HG03066 (cell line): ENCODE measurements around the gene TRIM33.
A peak's percentile ranks its signal among the peaks of the same experiment; 100 is the strongest.
"Not testable (repeated sequence)": the region's sequence is repeated elsewhere in the genome, so short reads cannot be mapped to it uniquely, and the experiment has no call there.

Experiments
- ATAC-seq: cut with Tn5 transposase; IDR thresholded peaks from one replicate; pipeline ENCODE4 v1.9.1; 2021; ENCODE audit warnings: low read depth; ENCODE audit not compliant: unreplicated experiment

The TRIM33 gene

DNA sequence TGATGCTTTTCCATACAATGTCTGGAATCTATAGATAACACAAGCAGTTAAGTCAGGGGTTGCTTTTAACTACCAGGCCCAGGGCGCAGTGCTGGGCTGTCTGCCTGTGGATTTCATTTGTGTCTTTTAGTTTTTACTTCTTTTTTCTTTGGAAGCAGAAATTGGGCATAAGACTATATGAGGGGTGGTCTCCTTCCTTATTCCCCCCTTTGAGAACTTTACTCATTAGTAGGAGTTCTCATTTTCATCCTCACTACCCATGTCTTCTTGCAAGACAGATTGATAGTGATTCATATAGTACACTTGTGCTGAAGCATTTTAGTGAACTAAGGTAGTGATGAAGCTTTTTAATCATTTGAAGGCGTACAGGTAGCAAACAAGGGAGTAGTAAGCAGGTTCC is 147.8 kb downstream of the TRIM33 start:
- not testable (repeated sequence) for ATAC-seq

- ATAC-seq = no peak
Observed at GRCh38 chr1:114359791-114360190, 151.2 kb downstream of the TRIM33 start.

GRCh38 chr1:114355240-114355639 is 155.8 kb downstream of the TRIM33 start:
- ATAC-seq = no peak

GRCh38 chr1:114353262-114353661 is 157.7 kb downstream of the TRIM33 start:
- ATAC-seq = no peak

- ATAC-seq = no peak
Observed at GRCh38 chr1:114352797-114353196, 158.2 kb downstream of the TRIM33 start.

DNA sequence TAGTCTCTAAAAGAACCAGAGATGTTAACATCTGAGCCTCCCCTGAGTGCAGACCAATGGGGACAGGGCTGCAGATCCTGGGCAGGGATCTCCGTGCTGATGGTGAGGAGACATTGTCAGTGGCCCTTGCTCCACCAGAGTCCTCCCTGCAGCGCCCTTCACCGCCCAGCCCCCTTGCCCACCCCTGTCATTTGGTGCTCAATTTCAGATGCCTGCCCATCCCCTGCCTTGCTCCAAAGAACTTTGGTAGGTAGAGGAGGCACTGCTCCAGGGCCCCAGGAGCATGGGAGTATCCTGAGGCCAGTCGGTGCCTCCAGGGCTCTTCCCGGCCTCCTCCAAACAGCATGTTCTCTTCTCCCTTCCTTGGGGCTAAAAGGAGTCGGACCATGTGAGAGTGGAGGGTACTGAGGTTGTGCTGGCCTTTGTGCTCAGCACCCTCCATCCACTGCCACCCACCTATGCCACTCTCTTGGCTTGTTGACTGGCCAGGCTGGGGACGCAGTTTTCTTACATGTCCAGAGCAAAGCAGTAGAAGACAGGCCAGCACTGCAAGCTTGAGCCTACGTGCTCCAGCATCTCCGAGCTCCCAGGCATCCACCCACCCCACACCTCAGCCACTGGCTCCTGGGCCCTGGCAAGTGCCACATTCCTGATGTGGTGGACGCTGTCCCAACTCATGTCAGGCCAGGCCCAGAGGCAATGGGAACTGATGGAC is 160.1 kb downstream of the TRIM33 start:
- no peak for ATAC-seq

- ATAC-seq = no peak
Observed at GRCh38 chr1:114349891-114350605, 161.0 kb downstream of the TRIM33 start.

- ATAC-seq = no peak
Observed at GRCh38 chr1:114347431-114348209, 163.4 kb downstream of the TRIM33 start.

DNA sequence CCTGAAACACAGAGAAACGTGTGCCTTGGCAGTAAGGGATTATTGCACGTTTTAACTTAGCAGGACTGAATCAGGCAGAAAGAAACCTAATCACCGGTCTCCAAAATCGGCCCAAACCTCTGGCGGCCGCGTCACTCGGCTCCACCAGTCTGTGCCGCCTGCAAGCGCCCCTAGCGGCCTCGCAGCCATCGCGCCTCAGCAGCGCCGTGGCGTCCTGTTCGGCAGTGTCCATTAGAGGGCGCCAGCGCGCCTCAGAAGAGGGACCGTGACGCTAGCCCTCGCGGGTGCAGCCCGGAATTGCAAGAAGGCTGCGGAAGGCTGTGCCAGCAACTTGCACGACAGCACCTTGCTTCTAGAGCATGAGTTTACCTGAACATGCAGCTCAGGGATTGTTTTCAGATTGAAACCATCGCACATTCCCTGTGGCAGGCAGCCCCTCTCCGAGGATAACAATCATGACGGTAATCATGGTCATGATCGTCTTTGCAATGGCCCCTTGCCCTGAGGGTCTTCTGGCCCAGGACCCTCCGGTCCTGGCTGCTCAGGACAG is 164.4 kb downstream of the TRIM33 start:
- peak; percentile 98 for ATAC-seq

- peak; percentile 40 for ATAC-seq
Observed at GRCh38 chr1:114345930-114346479, 165.0 kb downstream of the TRIM33 start.

GRCh38 chr1:114344656-114345055 is 166.3 kb downstream of the TRIM33 start:
- no peak for ATAC-seq
